ENCODE data around the gene MS4A6E.

- TF ChIP-seq CTCF (IDR thresholded peaks at IDR 0.05) (no peak), POLR2A (IDR thresholded peaks at IDR 0.05) (no peak)
Measured at GRCh38 chr11:60371386-60371785, 44.3 kb downstream of the MS4A6E start.
